H1 (cell line): ENCODE results near the gene STX8.

Experiments used
- ATF3 ChIP-seq: IDR thresholded peaks from 2 replicates; pipeline ENCODE4 v1.6.1; 2011; ENCODE audit warnings: low read depth, mild to moderate bottlenecking, low read length; ENCODE audit not compliant: insufficient read depth
- CTCF ChIP-seq, 3 experiments: IDR thresholded peaks; 1 replicate in 2 of 3; 2 replicates in 1 of 3; pipeline versions ENCODE4 v1.5.1 to v1.6.1; 2011; ENCODE audit warnings: low read length in 3 of 3, mild to moderate bottlenecking in 3 of 3, inconsistent platforms in 2 of 3, low read depth in 1 of 3, moderate library complexity in 1 of 3; ENCODE audit not compliant: insufficient read depth in 1 of 3; ENCODE audit errors: control extremely low read depth in 1 of 3
- EP300 ChIP-seq, 2 experiments: IDR thresholded peaks; 1 replicate in 1 of 2; 2 replicates in 1 of 2; pipeline ENCODE4 v1.6.1; 2011 to 2012; ENCODE audit warnings: low read depth in 2 of 2, low read length in 2 of 2, mild to moderate bottlenecking in 2 of 2, borderline replicate concordance in 1 of 2, inconsistent platforms in 1 of 2, moderate library complexity in 1 of 2
- GABPA ChIP-seq: IDR thresholded peaks from 2 replicates; pipeline ENCODE4 v1.6.1; 2011; ENCODE audit warnings: mild to moderate bottlenecking, low read length, moderate library complexity, borderline replicate concordance; ENCODE audit not compliant: insufficient read depth
- HDAC2 ChIP-seq, 2 experiments: fragments of 300-600 bp in 1 of 2; sonication (generic) in 1 of 2; IDR thresholded peaks; 2 replicates each; pipeline ENCODE4 v1.6.1; 2011 to 2012; ENCODE audit warnings: low read depth in 2 of 2, low read length in 2 of 2, mild to moderate bottlenecking in 2 of 2, moderate library complexity in 2 of 2, borderline replicate concordance in 1 of 2, inconsistent platforms in 1 of 2
- JUN ChIP-seq: IDR thresholded peaks from 2 replicates; pipeline ENCODE4 v1.6.1; 2011; ENCODE audit warnings: low read depth, mild to moderate bottlenecking, improper control_type of control experiment, low read length
- POLR2A ChIP-seq, 2 experiments: IDR thresholded peaks; 1 replicate in 1 of 2; 2 replicates in 1 of 2; pipeline ENCODE4 v1.6.1; 2011; ENCODE audit warnings: low read depth in 2 of 2, low read length in 2 of 2, mild to moderate bottlenecking in 2 of 2; ENCODE audit errors: control extremely low read depth in 1 of 2
- RBBP5 ChIP-seq: IDR thresholded peaks from 2 replicates; pipeline ENCODE4 v1.7.1; 2012; ENCODE audit warnings: low read depth, mild to moderate bottlenecking, inconsistent platforms, low read length, moderate library complexity, borderline replicate concordance
- SP1 ChIP-seq: IDR thresholded peaks from 2 replicates; pipeline ENCODE4 v1.6.1; 2011; ENCODE audit warnings: low read depth, low read length
- SP4 ChIP-seq: IDR thresholded peaks from 2 replicates; pipeline ENCODE4 v1.6.1; 2012; ENCODE audit warnings: low read length, inconsistent platforms

- TF ChIP-seq CTCF (IDR thresholded peaks at IDR 0.05; ENCODE audit: control extremely low read depth in 1 of 3, insufficient read depth in 1 of 3, low read depth in 1 of 3, low read length in 3 of 3), result no peak
- no peak for TF ChIP-seq POLR2A (IDR thresholded peaks at IDR 0.05; ENCODE audit: control extremely low read depth in 1 of 2, low read depth in 2 of 2, low read length in 2 of 2)
- TF ChIP-seq GABPA, result no peak
- TF ChIP-seq ATF3, result no peak
- no peak for TF ChIP-seq JUN
- no peak for TF ChIP-seq EP300 (IDR thresholded peaks at IDR 0.05; ENCODE audit: borderline replicate concordance in 1 of 2, low read depth in 2 of 2, low read length in 2 of 2)
- TF ChIP-seq SP1, result no peak
- TF ChIP-seq HDAC2 (IDR thresholded peaks at IDR 0.05; ENCODE audit: borderline replicate concordance in 1 of 2, low read depth in 2 of 2, low read length in 2 of 2), result no peak
- no peak for TF ChIP-seq SP4
- TF ChIP-seq RBBP5, result no peak
Observed at GRCh38 chr17:9259419-9259818, 316.2 kb downstream of the STX8 start.
